Body of pancreas (tissue), 4 donors: ENCODE data around the gene PNP. TPM values are rescaled to one million over a fixed set of nuclear protein-coding genes. Genes with fewer than 3 reads are reported as not detected.

Experiments
- ATAC-seq: fragments of 150-250 bp; one replicate; pipeline ENCODE4 v1.9.1; 2016
- DNase-seq, 4 donors: peaks; one replicate each; pipeline ENCODE4 v3.0.0-alpha.2; 2019
- H3K27ac ChIP-seq, 4 donors: fragments of 200-600 bp; sonication (generic); 1 replicate in 3 of 4; 2 replicates in 1 of 4; pipeline versions ENCODE4 v1.5.1 to v1.6.1; 2016 to 2019; ENCODE audit warnings: mild to moderate bottlenecking in 1 of 4, mixed read lengths in 1 of 4, moderate library complexity in 1 of 4
- H3K27me3 ChIP-seq, 2 donors: fragments of 200-600 bp; sonication (generic); one replicate each; pipeline ENCODE4 v1.6.0; 2016; ENCODE audit warnings: mild to moderate bottlenecking in 1 of 2
- H3K36me3 ChIP-seq, 2 donors: fragments of 200-600 bp; sonication (generic); replicated peaks in 1 of 2; 2 replicates each; pipeline ENCODE4 v1.5.1; 2016; ENCODE audit warnings: low read depth in 2 of 2; ENCODE audit not compliant: insufficient read depth in 1 of 2
- H3K4me1 ChIP-seq: fragments of 200-600 bp; sonication (generic); one replicate; pipeline ENCODE4 v1.6.0; 2016
- H3K4me3 ChIP-seq, 2 donors: fragments of 200-600 bp; sonication (generic); 1 replicate in 1 of 2; 2 replicates in 1 of 2; pipeline ENCODE4 v1.5.1; 2016 to 2019
- H3K9me3 ChIP-seq, 3 donors: fragments of 200-600 bp; sonication (generic); 1 replicate in 2 of 3; 2 replicates in 1 of 3; pipeline ENCODE4 v1.5.1; 2016
- CTCF ChIP-seq, 7 experiments: fragments of 450-650 bp in 4 of 7; fragments of 200-600 bp in 3 of 7; sonication (generic) in 3 of 7; IDR thresholded peaks; one replicate each; pipeline ENCODE4 v1.5.1; 2016 to 2019; ENCODE audit warnings: antibody characterized with exemption in 7 of 7
- POLR2A ChIP-seq, 3 donors: fragments of 450-650 bp; IDR thresholded peaks; one replicate each; pipeline ENCODE4 v1.6.1; 2016; ENCODE audit warnings: antibody characterized with exemption in 3 of 3, mild to moderate bottlenecking in 2 of 3
- WGBS, 2 donors: methylation state at CpG; one replicate each; pipeline ENCODE4 v1.1.5; 2017; 5-methylcytosine and 5-hydroxymethylcytosine counted together
- intact Hi-C: fragments of 100-400 bp; cut with DNase I; formaldehyde crosslinking; loops from one replicate; pipeline ENCODE4 v1.15.1; 2023
- total RNA-seq, 2 donors: library from RNA; depleted of rRNA; stranded (reverse); fragments of >200 nt; gene quantifications; one replicate each; pipeline ENCODE4 v1.1.0, GENCODE V29; 2016

The PNP gene
- total RNA-seq, 2 donors from 2014 or later, result 20.4 to 24.9 TPM

DNA sequence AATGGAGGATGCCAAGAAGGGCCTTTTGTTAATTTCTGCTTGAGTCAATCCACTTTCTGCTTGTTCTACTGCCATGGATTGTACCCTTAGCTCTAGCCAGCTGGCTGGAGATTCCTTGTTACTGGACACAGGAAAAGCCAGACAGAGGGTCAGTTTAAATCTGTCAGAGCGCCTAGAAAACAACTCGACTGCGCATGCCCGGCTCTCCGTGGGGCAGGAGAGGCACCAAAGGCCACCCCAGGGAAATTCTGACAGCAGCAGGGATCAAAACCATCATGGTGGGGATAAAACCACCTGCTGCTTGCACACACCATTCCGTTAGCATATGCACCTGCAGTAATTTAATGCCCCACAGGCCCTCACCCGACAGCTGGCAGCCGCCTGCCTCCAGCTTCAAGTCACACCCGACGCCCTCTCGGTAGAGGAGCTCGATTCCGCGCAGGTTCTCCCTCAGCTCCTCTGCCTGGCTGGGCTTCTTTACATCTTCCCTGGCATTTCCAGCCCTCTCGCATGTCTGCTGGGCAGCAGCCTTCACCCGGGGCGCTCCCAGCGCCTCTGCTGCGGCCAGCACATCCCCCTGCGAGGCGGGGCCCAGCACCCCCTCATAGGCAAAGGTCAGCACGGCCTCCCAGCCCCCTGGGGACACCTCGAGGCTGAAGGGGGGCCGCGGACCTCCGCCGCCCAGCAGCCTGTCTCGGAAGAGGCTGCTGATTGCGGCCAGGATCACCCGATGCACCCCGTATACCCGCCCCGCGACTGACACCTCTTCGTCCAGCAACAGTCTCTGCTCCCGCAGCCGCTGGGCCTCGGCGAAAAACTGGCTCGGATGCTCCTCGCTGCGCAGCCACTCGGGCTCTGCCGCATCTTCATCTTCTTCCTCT lies 34.3 kb upstream of the PNP start:
- no peak overlapping the region for H3K4me3 ChIP-seq
- H3K4me1 ChIP-seq, result peaks cover 8% of the 10 kb centered on the region
- ATAC-seq, result no peak
- H3K27ac ChIP-seq, result no peak overlapping the region
- no peaks in the 10 kb centered on the region for H3K36me3 ChIP-seq
- DNase-seq, result peak in 3 of 4 donors; percentile 32 to 40 (median 34)
- TF ChIP-seq CTCF (IDR thresholded peaks at IDR 0.05) (no peak), POLR2A (IDR thresholded peaks at IDR 0.05) (no peak)
- 33 to 48% methylated on average over 9 to 40 of the region's 44 CpGs for WGBS, 2 donors
- intact Hi-C loops, result no loop called here
- H3K27me3 ChIP-seq, result no peaks in the 10 kb centered on the region
- no peaks in the 10 kb centered on the region for H3K9me3 ChIP-seq

DNA sequence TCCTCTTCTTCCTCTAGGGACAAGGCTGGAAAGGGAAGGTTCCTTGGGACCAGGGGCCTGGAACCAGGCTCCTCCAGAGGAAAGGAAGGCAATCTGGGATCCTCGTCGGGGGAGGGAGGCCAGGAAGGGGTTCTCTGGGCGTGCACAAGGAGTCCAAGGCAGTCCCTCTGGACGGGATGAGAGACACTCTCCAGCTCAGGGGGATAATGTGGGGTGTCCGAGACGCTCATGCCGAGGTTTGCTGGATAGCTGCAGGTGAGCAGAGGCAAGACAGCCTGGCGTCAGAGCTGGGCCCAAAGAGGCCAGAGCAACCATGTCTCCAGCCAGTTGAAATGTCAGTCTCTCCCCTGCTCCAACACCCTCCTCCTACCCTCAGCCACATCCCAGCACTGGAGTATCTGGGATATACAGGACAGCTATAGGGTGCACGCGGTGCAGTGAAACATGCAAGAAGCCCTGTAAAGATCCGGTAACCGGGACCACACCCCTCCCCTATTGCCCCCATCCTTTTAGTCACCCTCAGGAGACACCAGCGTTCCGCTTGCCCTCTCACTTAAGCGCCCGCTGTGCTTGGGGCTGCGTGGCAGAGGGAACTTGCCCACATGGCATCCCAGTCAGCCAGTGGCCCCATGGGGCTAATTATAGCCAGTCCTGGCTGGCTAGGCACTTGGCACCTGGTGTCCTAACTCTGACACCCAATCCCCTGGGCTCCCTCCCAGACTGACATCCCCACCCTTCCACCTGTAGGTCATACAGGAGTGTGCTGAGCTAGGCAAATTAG lies 33.4 kb upstream of the PNP start, which contains the start of gene KLHL33:
KLHL33 (minus strand) TSS at position 585 of the 781 bp plus-strand sequence; CDS start at position 230, 355 bp downstream.
- ATAC-seq, result no peak
- intact Hi-C loops, result no loop called here

DNA sequence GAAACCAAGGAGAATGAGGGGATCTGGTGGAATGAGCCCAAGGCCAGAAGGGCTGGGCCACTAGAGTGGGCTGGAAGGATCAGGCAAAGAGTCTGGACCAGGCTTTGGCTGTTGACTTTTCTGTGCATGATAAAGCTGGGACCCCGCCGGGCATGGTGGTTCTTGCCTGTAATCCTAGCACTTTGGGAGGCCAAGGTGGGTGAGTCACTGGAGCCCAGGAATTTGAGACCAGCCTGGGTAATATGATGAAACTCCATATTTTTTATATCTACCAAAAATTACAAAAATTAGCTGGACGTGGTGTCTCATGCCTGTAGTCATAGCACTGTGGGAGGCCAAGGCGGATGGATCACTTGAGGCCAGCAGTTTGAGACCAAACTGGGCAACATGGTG lies 32.8 kb upstream of the PNP start:
- intact Hi-C loops, result no loop called here
- TF ChIP-seq CTCF (IDR thresholded peaks at IDR 0.05) (no peak), POLR2A (IDR thresholded peaks at IDR 0.05) (no peak)
- no peaks in the 10 kb centered on the region for H3K4me1 ChIP-seq
- DNase-seq (no peak), ATAC-seq (no peak)
- H3K27ac ChIP-seq, result no peak overlapping the region
- no peaks in the 10 kb centered on the region for H3K36me3 ChIP-seq
- no peaks in the 10 kb centered on the region for H3K27me3 ChIP-seq
- WGBS, 2 donors, result 78 to 81% methylated on average over 4 of the region's 4 CpGs
- no peaks in the 10 kb centered on the region for H3K9me3 ChIP-seq
- H3K4me3 ChIP-seq, result no peak overlapping the region

More for the DNA sequence above, 33.4 kb upstream of the PNP start, which contains the start of gene KLHL33:
- Histone ChIP-seq H3K27ac (no peak within 1 kb of the TSS), H3K4me3 (no peak within 1 kb of the TSS), H3K4me1 (no peaks in the 10 kb centered on the region), H3K9me3 (no peaks in the 10 kb centered on the region), H3K27me3 (no peaks in the 10 kb centered on the region), H3K36me3 (no peaks in the 10 kb centered on the region)
- DNase-seq, result no peak
- TF ChIP-seq POLR2A (IDR thresholded peaks at IDR 0.05) (no peak), CTCF (IDR thresholded peaks at IDR 0.05) (no peak)
- WGBS, 2 donors, result 74 to 90% methylated on average over 9 to 17 of the region's 17 CpGs

DNA sequence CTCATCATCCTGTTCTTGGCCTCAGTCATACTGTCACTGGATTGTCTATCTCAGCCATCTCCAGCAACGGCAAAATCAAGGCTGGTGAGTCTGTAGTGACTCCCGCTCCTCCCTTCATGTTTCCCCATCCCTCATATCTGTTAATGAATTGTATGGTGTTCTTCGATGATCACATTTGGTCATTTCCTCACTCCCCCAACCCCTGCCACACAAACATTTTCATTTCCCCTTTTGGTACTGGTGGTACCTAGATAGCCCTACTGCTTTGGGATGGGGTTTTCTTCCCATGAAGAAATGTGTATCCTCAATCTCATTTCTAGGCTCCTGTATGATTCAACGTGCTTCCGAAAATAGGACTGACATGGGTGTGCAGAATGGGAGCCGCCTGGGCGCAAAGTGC lies 30.5 kb upstream of the PNP start:
- H3K27ac ChIP-seq, result no peak overlapping the region
- H3K9me3 ChIP-seq, result no peaks in the 10 kb centered on the region
- DNase-seq (no peak), ATAC-seq (no peak)
- no peaks in the 10 kb centered on the region for H3K36me3 ChIP-seq
- H3K4me3 ChIP-seq, result no peak overlapping the region
- TF ChIP-seq POLR2A (IDR thresholded peaks at IDR 0.05), result no peak
- no peak for TF ChIP-seq CTCF (IDR thresholded peaks at IDR 0.05)
- intact Hi-C loops, result no loop called here
- H3K4me1 ChIP-seq, result no peaks in the 10 kb centered on the region
- no peaks in the 10 kb centered on the region for H3K27me3 ChIP-seq
- 77 to 78% methylated on average over 7 of the region's 7 CpGs for WGBS, 2 donors
